ENCODE measurements around the gene PPIG.
"Not testable (repeated sequence)": the region's sequence is repeated elsewhere in the genome, so short reads cannot be mapped to it uniquely, and the experiment has no call there.

GRCh38 chr2:169570752-169571151 lies 13.4 kb upstream of the PPIG start:
- TF ChIP-seq SUZ12 (IDR thresholded peaks at IDR 0.05); FOXM1 (IDR thresholded peaks at IDR 0.05; ENCODE audit: borderline replicate concordance); FOXA1 (IDR thresholded peaks at IDR 0.05): not testable (repeated sequence)
